Measurements from ENCODE around the gene ITPK1. TPM values are rescaled to one million over a fixed set of nuclear protein-coding genes. Genes with fewer than 3 reads are reported as not detected.
A peak's percentile ranks its signal among the peaks of the same experiment; 100 is the strongest.

Gene ITPK1
- polyA plus RNA-seq, 4 donors = 98.8 to 153 (median 138) TPM

DNA sequence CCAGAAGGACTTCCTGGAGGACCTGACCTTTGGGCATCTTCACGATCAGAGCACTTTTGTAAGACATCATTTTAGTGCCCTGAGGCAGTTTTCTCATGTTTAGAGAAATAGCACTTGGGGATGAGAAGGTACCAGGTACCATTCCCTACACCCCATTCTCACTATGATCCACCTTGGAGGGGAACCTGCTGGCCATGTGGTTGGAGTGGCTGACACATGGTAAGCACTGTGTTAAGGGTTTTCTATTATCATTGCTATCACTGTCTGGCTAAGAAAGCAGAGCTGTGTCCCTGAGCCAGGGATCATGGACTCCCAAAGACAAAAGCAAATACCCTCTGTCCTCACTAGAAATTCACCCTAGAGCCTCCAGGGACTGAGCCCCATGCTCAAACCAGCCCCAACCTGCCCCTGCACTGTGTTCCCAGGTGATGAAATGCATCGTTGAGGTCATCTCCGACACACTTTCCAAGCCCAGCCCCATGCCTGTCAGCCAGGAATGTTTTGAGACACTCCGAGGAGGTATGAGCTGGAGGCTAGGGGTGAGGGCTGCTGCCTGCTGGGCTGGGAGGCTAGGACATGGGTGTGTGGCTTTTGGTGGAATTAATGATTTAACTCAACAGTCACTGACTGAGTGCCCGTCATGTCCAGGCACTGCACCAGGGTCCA is 189.4 kb downstream of the ITPK1 start:
- peaks cover 0 to 8% (median 0%) of the 10 kb centered on the region in 3 donors for H3K36me3 ChIP-seq (ENCODE audit: control insufficient read depth in 3 of 3, insufficient read depth in 2 of 3, low read depth in 1 of 3, low read length in 3 of 3)
- no peak for DNase-seq
- no peak overlapping the region for H3K4me3 ChIP-seq (ENCODE audit: low read depth in 1 of 3, low read length in 3 of 3)
- H3K27ac ChIP-seq (ENCODE audit: low read depth in 1 of 3, low read length in 2 of 3) = no peak overlapping the region
- no peaks in the 10 kb centered on the region for H3K9me3 ChIP-seq (ENCODE audit: control insufficient read depth in 2 of 2, insufficient read depth in 1 of 2, low read depth in 1 of 2, low read length in 1 of 2)
- FAIRE-seq = no peak
- H3K4me1 ChIP-seq (ENCODE audit: control insufficient read depth in 3 of 3, insufficient read depth in 2 of 3, low read depth in 1 of 3, low read length in 2 of 3) = no peaks in the 10 kb centered on the region
- peaks cover 0 to 26% (median 6%) of the 10 kb centered on the region in 3 donors for H3K27me3 ChIP-seq (ENCODE audit: control insufficient read depth in 3 of 3, insufficient read depth in 3 of 3, low read length in 3 of 3)
- WGBS, 3 donors = 74 to 81% (median 74%) methylated on average over 5 of the region's 5 CpGs

DNA sequence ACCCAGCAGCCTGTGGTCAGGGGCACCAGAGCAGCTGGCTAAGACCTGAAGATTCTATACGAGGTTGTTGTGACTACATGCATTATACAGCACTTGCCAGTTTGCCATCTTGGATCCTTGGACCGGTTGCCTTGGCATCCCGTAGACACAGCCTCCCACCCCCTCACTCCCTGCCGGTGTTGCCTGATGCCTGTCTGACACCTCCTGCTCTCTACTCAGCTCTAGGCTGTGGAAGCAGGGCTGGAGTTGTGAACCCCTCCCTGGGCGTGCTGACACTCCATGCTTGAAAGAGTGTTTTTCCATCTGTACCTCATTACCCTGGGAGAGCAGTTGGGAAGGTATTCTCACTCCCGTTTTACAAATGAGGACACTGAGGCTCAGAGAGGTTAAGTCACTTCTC is 190.3 kb downstream of the ITPK1 start:
- FAIRE-seq (no peak), DNase-seq (no peak)
- H3K36me3 ChIP-seq (ENCODE audit: control insufficient read depth in 3 of 3, insufficient read depth in 2 of 3, low read depth in 1 of 3, low read length in 3 of 3) = peaks cover 0 to 5% (median 0%) of the 10 kb centered on the region in 3 donors
- 54 to 69% (median 69%) methylated on average over 6 of the region's 6 CpGs for WGBS, 3 donors
- H3K27me3 ChIP-seq (ENCODE audit: control insufficient read depth in 3 of 3, insufficient read depth in 3 of 3, low read length in 3 of 3) = peaks cover 0 to 27% (median 6%) of the 10 kb centered on the region in 3 donors
- no peak overlapping the region for H3K27ac ChIP-seq (ENCODE audit: low read depth in 1 of 3, low read length in 2 of 3)
- no peak overlapping the region for H3K4me3 ChIP-seq (ENCODE audit: low read depth in 1 of 3, low read length in 3 of 3)
- no peaks in the 10 kb centered on the region for H3K4me1 ChIP-seq (ENCODE audit: control insufficient read depth in 3 of 3, insufficient read depth in 2 of 3, low read depth in 1 of 3, low read length in 2 of 3)
- H3K9me3 ChIP-seq (ENCODE audit: control insufficient read depth in 2 of 2, insufficient read depth in 1 of 2, low read depth in 1 of 2, low read length in 1 of 2) = no peaks in the 10 kb centered on the region

DNA sequence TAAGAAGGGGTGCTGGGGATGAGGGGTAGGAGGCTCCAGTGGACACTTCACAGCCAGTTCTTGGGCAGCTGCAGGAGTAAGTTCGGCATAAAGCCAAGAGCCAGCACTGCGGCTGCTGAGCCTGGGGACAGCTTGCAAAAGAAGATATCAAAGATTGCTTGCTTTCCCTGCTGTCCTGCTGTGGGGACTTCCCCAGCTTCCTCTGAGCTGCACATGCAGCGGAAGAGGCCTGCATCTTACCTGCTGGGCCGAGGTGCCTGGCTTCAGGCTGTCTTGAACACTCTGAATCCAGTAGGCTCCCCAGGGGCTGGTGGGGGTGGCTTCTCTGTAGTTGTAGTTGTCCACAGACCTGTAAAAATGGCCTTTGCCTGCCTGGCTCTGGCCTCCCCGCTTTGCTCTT is 191.5 kb downstream of the ITPK1 start:
- no peak overlapping the region for H3K27ac ChIP-seq (ENCODE audit: low read depth in 1 of 3, low read length in 2 of 3)
- no peaks in the 10 kb centered on the region for H3K9me3 ChIP-seq (ENCODE audit: control insufficient read depth in 2 of 2, insufficient read depth in 1 of 2, low read depth in 1 of 2, low read length in 1 of 2)
- H3K27me3 ChIP-seq (ENCODE audit: control insufficient read depth in 3 of 3, insufficient read depth in 3 of 3, low read length in 3 of 3) = peaks cover 0 to 29% (median 6%) of the 10 kb centered on the region in 3 donors
- no peaks in the 10 kb centered on the region for H3K4me1 ChIP-seq (ENCODE audit: control insufficient read depth in 3 of 3, insufficient read depth in 2 of 3, low read depth in 1 of 3, low read length in 2 of 3)
- H3K36me3 ChIP-seq (ENCODE audit: control insufficient read depth in 3 of 3, insufficient read depth in 2 of 3, low read depth in 1 of 3, low read length in 3 of 3) = peaks cover 0 to 5% (median 0%) of the 10 kb centered on the region in 3 donors
- FAIRE-seq (no peak), DNase-seq (no peak)
- no peak overlapping the region for H3K4me3 ChIP-seq (ENCODE audit: low read depth in 1 of 3, low read length in 3 of 3)
- WGBS, 3 donors = 50 to 57% (median 52%) methylated on average over 5 of the region's 5 CpGs

DNA sequence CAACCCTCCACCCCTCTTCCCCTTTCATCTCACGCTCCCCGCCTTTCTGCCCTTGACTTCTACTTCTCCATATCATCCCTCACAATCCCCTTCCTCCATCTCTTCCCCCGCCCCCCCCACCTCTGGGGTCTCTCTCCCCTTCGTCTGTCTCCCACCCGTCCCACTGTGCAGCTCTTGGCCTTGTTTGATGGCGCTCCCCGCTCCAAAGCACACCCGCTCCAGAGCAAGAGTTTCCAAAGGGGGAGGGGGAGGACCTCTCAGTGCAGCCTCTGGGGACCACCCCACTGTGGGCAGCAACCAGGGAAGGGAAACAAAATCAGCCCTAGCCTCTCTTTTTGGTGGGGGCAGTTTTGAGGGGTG is 192.0 kb downstream of the ITPK1 start:
- DNase-seq (no peak), FAIRE-seq (no peak)
- Histone ChIP-seq H3K4me3 (ENCODE audit: low read depth in 1 of 3, low read length in 3 of 3) (peak overlapping the region in 1 of 3 donors; percentile 25), H3K27me3 (ENCODE audit: control insufficient read depth in 3 of 3, insufficient read depth in 3 of 3, low read length in 3 of 3) (peaks cover 0 to 29% (median 6%) of the 10 kb centered on the region in 3 donors), H3K9me3 (ENCODE audit: control insufficient read depth in 2 of 2, insufficient read depth in 1 of 2, low read depth in 1 of 2, low read length in 1 of 2) (no peaks in the 10 kb centered on the region), H3K36me3 (ENCODE audit: control insufficient read depth in 3 of 3, insufficient read depth in 2 of 3, low read depth in 1 of 3, low read length in 3 of 3) (peaks cover 0 to 5% (median 0%) of the 10 kb centered on the region in 3 donors), H3K27ac (ENCODE audit: low read depth in 1 of 3, low read length in 2 of 3) (no peak overlapping the region), H3K4me1 (ENCODE audit: control insufficient read depth in 3 of 3, insufficient read depth in 2 of 3, low read depth in 1 of 3, low read length in 2 of 3) (no peaks in the 10 kb centered on the region)
- 44 to 50% (median 46%) methylated on average over 8 of the region's 8 CpGs for WGBS, 3 donors

DNA sequence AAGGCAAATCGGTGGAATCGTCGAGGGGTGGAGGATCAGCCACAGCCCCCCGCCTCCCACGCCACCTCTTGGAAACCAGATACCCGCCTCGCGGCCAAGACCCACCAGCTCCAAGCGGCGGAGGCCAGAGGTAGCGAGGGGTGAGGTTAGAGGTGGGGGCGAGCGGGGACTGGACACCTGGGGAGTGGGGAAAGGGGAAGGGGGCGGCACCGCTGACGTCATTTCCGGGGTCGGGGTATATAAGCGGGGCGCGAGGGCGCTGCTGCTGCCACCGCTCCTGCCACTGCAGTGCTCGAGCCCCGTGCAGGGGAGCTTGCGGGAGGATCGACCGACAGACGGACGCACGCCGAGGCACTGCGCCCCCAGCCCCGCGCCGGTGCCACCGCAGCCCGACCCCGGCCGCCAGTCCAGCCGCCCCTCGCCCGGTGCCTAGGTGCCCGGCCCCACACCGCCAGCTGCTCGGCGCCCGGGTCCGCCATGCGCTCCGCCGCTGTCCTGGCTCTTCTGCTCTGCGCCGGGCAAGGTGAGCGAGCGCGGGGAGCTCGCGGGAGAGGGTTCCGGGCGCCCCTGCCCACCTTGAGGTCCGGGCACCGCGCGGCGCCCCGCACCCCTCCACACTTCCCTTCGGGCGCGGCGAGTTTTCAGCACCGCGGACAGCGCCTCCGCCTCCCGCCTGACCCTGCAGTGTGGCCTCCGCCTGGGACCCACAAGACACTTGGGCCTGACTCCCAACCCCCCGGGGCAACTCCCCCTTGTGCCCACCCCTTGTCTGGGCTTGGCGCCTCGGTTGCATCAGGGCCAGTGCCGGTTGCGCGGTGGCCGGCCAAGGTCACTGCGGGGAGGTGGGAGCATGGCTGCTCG is 192.6 kb downstream of the ITPK1 start, which contains the start of gene CHGA:
TSS of gene CHGA (plus strand) at position 268 of the 861 bp plus-strand sequence. CDS start at position 478, 210 bp downstream.
- peak within 1 kb of the TSS in 1 of 3 donors; percentile 25 for H3K4me3 ChIP-seq (ENCODE audit: low read depth in 1 of 3, low read length in 3 of 3)
- DNase-seq = peak; percentile 23 to 84
- no peak within 1 kb of the TSS for H3K27ac ChIP-seq (ENCODE audit: low read depth in 1 of 3, low read length in 2 of 3)

DNA sequence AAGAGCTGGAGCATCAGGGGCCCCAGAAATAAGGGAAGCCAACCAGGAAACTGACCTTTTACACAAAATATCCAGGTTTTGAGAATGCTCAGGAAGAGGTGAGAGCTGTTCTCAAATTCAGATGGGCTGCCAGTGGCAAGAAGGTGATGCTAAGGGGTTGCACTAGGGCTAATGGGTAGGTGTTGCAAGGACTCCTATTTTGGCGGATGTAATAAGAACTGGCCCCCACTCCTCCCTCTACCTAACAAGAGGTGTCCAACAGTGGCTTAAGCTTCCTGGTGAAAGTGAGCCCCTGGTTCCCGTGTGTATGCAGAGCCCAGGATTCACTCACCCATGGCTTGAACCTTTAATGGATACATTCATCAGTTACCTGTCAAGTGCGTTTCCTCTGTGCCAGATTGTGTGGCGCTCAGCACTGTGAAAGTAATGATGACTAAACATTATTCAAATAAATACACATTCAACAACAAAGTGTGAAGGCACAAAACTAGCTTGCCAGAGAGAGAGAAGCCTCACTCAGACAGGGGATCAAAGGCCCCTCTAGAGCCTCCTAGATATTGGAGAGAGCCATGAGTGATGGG is 193.5 kb downstream of the ITPK1 start:
- FAIRE-seq = no peak
- DNase-seq = no peak
- H3K4me3 ChIP-seq (ENCODE audit: low read depth in 1 of 3, low read length in 3 of 3) = no peak overlapping the region
- WGBS, 3 donors = 49 to 55% (median 52%) methylated on average over 4 of the region's 4 CpGs
- peaks cover 0 to 3% (median 0%) of the 10 kb centered on the region in 3 donors for H3K36me3 ChIP-seq (ENCODE audit: control insufficient read depth in 3 of 3, insufficient read depth in 2 of 3, low read depth in 1 of 3, low read length in 3 of 3)
- no peaks in the 10 kb centered on the region for H3K9me3 ChIP-seq (ENCODE audit: control insufficient read depth in 2 of 2, insufficient read depth in 1 of 2, low read depth in 1 of 2, low read length in 1 of 2)
- H3K27me3 ChIP-seq (ENCODE audit: control insufficient read depth in 3 of 3, insufficient read depth in 3 of 3, low read length in 3 of 3) = peaks cover 0 to 32% (median 6%) of the 10 kb centered on the region in 3 donors
- H3K27ac ChIP-seq (ENCODE audit: low read depth in 1 of 3, low read length in 2 of 3) = no peak overlapping the region
- H3K4me1 ChIP-seq (ENCODE audit: control insufficient read depth in 3 of 3, insufficient read depth in 2 of 3, low read depth in 1 of 3, low read length in 2 of 3) = no peaks in the 10 kb centered on the region

More for the DNA sequence above, 192.6 kb downstream of the ITPK1 start, which contains the start of gene CHGA:
- H3K4me1 ChIP-seq (ENCODE audit: control insufficient read depth in 3 of 3, insufficient read depth in 2 of 3, low read depth in 1 of 3, low read length in 2 of 3) = no peaks in the 10 kb centered on the region
- H3K36me3 ChIP-seq (ENCODE audit: control insufficient read depth in 3 of 3, insufficient read depth in 2 of 3, low read depth in 1 of 3, low read length in 3 of 3) = peaks cover 0 to 4% (median 0%) of the 10 kb centered on the region in 3 donors
- FAIRE-seq = no peak
- 5 to 17% (median 14%) methylated on average over 48 to 86 of the region's 86 CpGs for WGBS, 3 donors
- peaks cover 0 to 29% (median 6%) of the 10 kb centered on the region in 3 donors for H3K27me3 ChIP-seq (ENCODE audit: control insufficient read depth in 3 of 3, insufficient read depth in 3 of 3, low read length in 3 of 3)
- no peaks in the 10 kb centered on the region for H3K9me3 ChIP-seq (ENCODE audit: control insufficient read depth in 2 of 2, insufficient read depth in 1 of 2, low read depth in 1 of 2, low read length in 1 of 2)

DNA sequence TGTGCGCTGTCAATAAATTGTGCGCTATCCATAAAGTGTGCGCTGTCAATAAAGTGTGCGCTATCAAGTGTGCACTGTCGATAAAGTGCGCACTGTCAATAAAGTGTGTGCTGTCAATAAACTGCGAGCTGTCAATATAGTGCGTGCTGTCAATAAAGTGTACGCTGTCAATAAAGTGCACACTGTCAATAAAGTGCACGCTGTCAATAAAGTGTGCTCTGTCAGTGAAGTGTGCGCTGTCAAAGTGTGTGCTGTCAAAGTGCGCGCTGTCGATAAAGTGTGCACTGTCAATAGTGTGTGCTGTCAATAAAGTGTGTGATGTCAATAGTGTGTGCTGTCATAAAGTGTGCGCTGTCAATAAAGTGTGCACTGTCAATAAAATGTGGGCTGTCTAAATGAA is 195.7 kb downstream of the ITPK1 start:
- Histone ChIP-seq H3K9me3 (ENCODE audit: control insufficient read depth in 2 of 2, insufficient read depth in 1 of 2, low read depth in 1 of 2, low read length in 1 of 2) (no peaks in the 10 kb centered on the region), H3K4me3 (ENCODE audit: low read depth in 1 of 3, low read length in 3 of 3) (no peak overlapping the region), H3K36me3 (ENCODE audit: control insufficient read depth in 3 of 3, insufficient read depth in 2 of 3, low read depth in 1 of 3, low read length in 3 of 3) (no peaks in the 10 kb centered on the region), H3K27ac (ENCODE audit: low read depth in 1 of 3, low read length in 2 of 3) (no peak overlapping the region), H3K4me1 (ENCODE audit: control insufficient read depth in 3 of 3, insufficient read depth in 2 of 3, low read depth in 1 of 3, low read length in 2 of 3) (no peaks in the 10 kb centered on the region), H3K27me3 (ENCODE audit: control insufficient read depth in 3 of 3, insufficient read depth in 3 of 3, low read length in 3 of 3) (peaks cover 0 to 29% (median 6%) of the 10 kb centered on the region in 3 donors)
- WGBS, 3 donors = 95 to 96% (median 96%) methylated on average over 15 of the region's 15 CpGs
- FAIRE-seq = no peak
- DNase-seq = no peak

DNA sequence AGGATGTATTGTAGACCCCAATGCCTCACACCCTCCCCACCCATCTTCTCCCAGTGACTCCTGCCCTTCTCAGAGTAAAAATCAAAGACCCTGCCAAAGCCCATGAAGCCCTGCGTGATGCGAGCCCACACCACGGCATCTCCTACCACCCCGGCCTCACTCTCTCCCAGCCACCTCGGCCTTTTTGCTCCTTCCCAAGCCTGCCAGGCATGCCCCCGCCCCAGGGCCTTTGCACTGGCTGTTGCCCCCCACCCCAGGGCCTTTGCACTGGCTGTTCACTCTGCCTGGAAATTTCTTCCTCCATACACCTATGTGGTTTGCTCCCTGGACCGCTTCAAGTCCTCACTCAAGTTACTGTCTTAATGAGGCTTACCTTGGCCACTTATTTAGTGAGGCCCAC is 197.8 kb downstream of the ITPK1 start:
- Histone ChIP-seq H3K27ac (ENCODE audit: low read depth in 1 of 3, low read length in 2 of 3) (no peak overlapping the region), H3K9me3 (ENCODE audit: control insufficient read depth in 2 of 2, insufficient read depth in 1 of 2, low read depth in 1 of 2, low read length in 1 of 2) (no peaks in the 10 kb centered on the region), H3K27me3 (ENCODE audit: control insufficient read depth in 3 of 3, insufficient read depth in 3 of 3, low read length in 3 of 3) (peaks cover 0 to 16% (median 2%) of the 10 kb centered on the region in 3 donors), H3K4me1 (ENCODE audit: control insufficient read depth in 3 of 3, insufficient read depth in 2 of 3, low read depth in 1 of 3, low read length in 2 of 3) (no peaks in the 10 kb centered on the region), H3K4me3 (ENCODE audit: low read depth in 1 of 3, low read length in 3 of 3) (no peak overlapping the region), H3K36me3 (ENCODE audit: control insufficient read depth in 3 of 3, insufficient read depth in 2 of 3, low read depth in 1 of 3, low read length in 3 of 3) (no peaks in the 10 kb centered on the region)
- DNase-seq (no peak), FAIRE-seq (no peak)
- 71 to 76% (median 73%) methylated on average over 7 of the region's 7 CpGs for WGBS, 3 donors

All from small intestine (tissue), 7 donors.